ENCODE results near the gene KLHL35.

The KLHL35 gene

GRCh38 chr11:75443043-75443442 is 10.0 kb upstream of the KLHL35 start:
- in situ Hi-C loops (cut with MboI; ENCODE audit: low sequenced_read_pairs), result no loop called here

DNA sequence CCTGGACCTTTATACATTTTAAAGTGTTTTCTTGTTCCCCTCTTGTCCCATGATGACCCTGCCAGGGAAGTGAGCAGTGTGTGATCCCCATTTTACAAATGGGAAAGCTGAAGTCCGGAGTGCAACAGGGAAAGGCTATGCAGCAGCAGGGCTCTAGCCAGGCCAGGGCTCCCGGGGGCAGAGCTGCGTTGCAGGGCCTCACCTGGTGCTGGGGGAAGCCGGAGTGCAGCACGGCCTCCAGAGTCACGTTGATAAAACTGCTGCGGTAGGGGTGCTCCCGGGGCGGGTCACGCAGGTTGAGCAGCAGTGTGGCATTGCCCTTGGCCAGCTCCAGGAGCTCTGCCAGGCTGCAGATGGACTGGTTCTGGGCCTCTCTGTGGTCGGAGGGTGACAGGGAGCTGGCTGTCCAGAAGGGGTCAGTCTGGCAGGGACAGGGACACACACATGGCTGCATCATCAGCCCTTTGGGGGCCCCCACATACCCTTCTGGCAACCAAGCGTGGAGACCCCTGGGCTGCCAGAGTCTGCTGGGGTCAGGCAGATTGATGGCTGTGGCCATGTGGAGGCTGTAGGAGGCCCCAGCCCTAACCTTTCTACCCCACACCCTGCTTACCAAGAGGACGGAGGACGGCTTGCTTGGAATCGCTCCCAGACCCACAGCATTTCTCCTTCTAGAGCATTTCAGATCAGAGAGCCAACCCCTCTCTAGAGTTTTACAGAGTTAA is 9.3 kb upstream of the KLHL35 start:
- in situ Hi-C loops (cut with MboI; ENCODE audit: low sequenced_read_pairs), result no loop called here

DNA sequence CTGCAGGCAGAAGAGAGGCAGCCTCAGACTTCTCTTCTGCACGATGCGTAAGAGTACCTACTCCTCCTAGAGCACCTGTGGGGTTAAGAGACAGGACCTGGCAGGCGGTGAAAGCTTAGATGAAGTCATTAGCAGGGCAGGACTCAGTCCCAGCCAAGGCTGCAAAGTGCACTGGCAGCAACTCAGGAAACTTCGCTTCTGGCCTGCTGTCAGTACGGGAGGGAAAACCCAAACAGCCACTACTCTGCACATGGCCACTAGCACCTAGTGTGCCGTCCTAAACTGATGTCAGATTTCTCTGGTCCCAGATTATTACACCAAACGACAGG is 8.8 kb upstream of the KLHL35 start:
- in situ Hi-C loops (cut with MboI; ENCODE audit: low sequenced_read_pairs), result no loop called here

DNA sequence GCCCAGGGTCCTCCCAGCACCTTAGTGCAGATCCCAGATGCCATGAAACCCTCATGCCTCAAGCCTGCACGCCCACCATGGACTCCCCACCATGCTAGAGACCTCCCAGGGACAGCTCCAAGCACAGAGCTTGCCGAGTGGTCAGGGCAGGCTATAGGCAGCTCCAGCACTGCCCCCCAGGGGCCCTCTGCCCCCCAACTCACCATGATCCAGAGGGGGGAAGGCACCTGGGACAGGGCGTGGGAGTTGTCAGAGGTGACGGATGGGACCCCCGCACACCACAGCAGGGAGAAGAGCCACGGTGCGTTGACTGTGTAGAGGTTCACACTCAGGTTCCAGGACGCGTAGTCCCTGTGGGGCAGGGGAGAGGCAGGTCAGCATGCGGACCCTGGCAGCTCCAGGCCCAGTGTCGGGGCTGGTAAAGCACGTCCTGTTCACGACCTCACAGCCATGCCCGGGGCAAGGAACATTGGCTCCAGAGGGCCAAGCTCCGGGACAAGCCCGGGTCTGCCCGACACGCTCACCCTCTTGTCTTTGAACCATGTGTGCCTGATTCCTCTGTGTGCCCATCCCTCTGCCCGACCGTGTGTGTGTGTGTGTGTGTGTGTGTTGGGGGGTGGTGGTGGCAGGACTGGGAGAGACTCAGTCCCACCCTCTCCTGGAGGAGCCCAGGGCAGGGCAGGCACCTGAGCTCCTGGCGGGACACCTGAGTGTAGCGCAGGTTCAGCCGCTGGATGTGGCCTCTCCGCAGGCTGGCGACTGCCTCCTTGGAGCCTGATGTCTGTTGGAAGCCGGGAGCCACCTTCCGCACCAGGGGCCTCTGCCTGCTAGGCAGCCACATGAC is 8.2 kb upstream of the KLHL35 start:
- in situ Hi-C loops (cut with MboI; ENCODE audit: low sequenced_read_pairs), result no loop called here

- in situ Hi-C loops (cut with MboI; ENCODE audit: low sequenced_read_pairs), result loop anchor here (5.0 kb wide), 1 partner anchor 93 kb away; no protein-coding TSS in a partner anchor
These were observed 6.6 kb upstream of the KLHL35 start for GRCh38 chr11:75439495-75440120.

DNA sequence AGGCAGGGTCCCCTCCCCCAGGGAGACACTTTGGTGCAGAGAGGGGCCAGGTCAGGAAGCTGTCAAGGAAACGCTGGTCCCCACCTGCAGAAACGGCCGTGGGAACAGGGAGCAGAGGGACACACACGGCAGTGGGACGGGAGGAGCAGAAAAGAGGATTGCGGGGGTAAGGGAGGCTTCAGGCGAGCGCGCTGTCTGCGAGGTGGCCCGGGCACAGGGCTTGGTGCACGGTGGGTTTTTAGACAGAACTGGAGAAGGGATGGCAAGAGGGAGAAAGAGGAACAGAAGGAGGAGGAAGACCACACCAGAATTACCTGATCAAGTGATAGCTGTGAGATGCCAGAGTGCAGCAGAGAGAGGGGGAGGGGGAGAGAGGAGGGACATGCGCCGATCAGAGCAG is 6.0 kb upstream of the KLHL35 start:
- in situ Hi-C loops (cut with MboI; ENCODE audit: low sequenced_read_pairs), result loop anchor here (5.0 kb wide), 1 partner anchor 93 kb away; no protein-coding TSS in a partner anchor

GRCh38 chr11:75437966-75438659 is 5.1 kb upstream of the KLHL35 start:
- in situ Hi-C loops (cut with MboI; ENCODE audit: low sequenced_read_pairs), result loop anchor here (5.0 kb wide), 1 partner anchor 94 kb away; no protein-coding TSS in a partner anchor

DNA sequence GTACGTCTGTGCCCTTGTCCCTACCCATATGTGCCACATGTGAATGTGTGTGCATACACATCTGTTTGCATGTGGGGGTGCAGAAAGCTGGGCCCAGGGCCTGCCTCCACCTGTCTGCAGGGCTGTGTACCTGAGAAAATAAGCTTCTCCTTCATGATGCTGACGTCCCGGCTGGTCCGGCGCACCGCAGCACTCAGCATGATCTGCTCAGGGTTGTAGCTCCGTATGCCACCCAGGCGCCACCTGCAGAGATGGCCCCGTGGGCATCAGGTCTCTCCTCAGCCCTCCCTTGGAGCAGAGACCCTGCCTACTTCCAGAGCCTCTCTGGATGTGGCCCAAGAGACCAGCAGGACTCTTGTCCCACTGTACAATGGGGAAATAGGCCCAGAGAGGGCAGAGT is 3.8 kb upstream of the KLHL35 start:
- in situ Hi-C loops (cut with MboI; ENCODE audit: low sequenced_read_pairs), result loop anchor here (5.0 kb wide), 1 partner anchor 95 kb away; no protein-coding TSS in a partner anchor

DNA sequence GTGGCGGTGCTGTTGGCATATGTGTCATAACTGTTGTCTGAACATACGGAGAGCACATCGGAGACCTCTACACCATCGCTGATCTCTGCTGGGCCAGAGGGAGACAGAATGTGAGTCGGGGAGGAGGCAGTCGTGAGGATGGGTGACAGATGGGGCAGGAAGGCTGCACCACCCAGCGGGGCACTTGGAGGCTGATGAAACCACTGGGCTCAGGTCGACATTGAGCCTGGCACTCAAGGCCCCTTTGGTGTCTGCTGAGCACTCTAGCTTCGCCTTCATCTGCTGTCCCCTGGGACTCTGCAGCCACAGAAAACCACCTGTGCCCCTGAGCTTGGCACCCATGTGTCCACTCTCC is 2.5 kb upstream of the KLHL35 start:
- in situ Hi-C loops (cut with MboI; ENCODE audit: low sequenced_read_pairs), result loop anchor here (5.0 kb wide), 1 partner anchor 97 kb away; no protein-coding TSS in a partner anchor

DNA sequence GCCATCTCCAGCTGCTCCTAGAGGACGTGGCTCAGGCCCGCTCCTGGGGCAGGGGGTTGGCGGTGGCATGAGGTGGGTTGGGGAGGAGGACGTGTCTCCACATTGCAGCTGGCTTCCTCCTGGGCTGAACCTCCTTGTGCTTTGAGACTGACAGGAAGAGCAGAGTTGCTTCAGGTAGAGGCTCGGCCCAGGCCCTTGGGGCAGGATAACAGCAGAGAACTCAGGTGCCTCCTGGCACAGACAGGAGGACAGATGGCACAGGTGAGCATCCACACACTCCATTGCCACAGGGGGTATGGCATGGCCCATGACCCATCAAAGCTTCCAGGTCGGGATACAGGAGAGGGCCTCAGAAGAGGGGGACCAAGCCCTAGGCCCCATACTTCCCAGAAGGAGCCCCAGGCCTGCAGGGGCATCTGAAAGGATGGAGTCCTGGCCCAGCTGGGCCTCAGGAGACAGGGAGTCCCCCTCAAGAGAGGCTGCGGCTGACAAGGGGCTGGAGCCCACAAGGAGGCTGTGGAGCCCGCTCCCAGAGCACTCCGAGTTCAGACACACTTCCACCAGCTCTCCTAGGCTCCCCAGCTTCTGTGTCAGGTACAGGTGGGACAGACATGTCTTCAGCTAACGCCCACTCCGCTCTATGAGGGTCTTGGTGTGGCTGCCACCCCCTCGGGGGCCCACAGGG is 2.0 kb upstream of the KLHL35 start:
- in situ Hi-C loops (cut with MboI; ENCODE audit: low sequenced_read_pairs), result loop anchor here (5.0 kb wide), 1 partner anchor 97 kb away; no protein-coding TSS in a partner anchor

DNA sequence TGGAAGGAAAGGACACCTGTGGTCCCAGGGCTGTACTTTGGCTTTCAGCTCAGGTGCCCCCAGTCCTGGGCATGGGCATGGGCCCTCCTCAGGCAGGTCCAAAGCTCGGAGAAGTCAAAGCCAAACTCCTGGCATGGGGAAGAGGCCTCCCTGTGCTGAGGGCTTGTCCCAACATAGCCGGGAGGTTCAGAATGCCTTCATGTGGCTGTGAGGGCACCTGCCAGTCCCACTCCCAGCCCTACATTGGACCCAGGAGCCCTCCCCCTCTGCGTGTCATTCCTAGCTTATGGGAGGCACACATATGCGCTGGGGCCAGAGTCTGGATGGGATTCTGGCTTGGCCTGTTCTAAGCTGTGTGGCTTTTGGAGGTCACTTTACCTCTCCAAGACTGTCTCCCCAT is 1.0 kb upstream of the KLHL35 start:
- in situ Hi-C loops (cut with MboI; ENCODE audit: low sequenced_read_pairs), result no loop called here

GRCh38 chr11:75433443-75433842 is 440 bp upstream of the KLHL35 start:
- in situ Hi-C loops (cut with MboI; ENCODE audit: low sequenced_read_pairs), result no loop called here

GRCh38 chr11:75431533-75432525 is 1.2 kb downstream of the KLHL35 start:
- in situ Hi-C loops (cut with MboI; ENCODE audit: low sequenced_read_pairs), result no loop called here

DNA sequence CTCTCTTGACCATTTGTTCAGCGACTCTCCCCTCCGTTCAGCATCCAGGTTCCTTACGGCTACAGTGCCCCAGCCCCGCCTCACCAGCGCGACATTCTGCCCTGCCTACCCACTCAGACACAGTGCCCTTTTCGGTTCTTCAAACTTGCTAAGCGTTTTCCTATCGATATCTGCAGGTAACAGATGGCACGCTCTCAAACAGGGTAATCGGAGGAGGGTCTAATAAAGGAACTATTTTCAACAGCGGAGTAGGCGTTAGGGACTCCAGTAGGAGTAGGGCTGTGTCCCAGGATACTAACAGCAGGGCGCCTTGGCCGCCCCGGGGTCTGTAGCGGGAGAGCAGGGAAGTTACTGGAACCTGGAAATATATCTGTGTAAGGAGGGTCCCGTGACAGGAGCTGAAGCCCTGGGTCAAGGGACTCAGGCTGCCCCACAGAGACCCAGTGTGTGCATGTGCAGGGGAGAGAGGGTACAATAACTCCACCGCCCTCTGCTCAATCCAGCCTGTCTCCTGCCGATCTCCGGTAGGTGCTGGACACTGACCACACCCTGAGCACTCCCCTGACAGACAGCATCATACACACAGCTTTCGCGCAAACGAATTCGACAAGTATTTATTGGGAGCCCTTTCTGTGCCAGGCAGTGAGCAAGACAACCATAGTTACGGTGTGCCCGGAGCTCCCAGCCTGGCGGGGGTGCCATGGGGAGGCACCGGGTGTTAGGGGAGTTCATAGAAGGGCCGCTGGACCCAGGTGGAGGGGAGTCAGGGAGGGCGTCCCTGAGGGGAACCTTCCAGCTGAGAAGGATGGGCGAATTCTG is 2.1 kb downstream of the KLHL35 start:
- in situ Hi-C loops (cut with MboI; ENCODE audit: low sequenced_read_pairs), result no loop called here

DNA sequence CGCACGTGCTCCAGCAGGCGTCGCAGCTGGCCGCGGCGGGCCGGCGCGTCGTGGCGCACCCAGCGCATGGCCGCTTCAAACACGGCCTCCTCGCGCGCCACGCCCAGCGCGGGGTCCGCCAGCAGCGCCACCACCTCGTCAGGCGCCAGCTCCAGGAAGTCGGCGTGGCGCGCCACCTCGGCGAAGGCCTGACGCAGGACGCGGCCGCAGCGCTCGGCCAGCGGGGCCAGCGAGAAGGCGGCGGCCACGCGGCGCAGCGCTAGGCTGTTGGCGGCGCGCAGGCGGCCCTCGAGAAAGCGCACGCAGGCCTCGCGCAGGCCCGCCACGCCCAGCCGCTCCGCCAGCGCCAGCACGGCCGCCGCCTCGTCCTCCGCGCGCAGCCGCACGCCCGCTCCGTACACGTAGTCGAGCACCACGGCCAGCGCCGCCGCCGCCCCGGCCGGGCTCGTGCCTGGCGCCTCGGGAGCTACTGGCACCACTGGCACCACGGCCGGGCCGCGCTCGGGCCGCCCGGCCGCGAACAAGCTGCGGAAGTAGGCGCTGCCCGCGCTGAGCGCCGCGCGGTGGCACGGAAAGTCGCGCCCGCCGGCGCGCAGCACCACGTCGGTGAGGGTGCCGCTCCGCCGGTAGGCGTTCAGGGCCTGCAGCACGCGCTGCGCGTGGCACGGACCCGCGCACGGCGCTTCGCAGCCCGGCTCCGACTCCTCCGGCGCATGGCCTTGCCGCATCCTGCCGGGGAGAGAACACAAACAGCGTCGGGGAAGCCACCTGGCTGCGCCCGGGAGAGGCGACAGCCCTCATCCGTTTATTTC is 2.9 kb downstream of the KLHL35 start:
- in situ Hi-C loops (cut with MboI; ENCODE audit: low sequenced_read_pairs), result no loop called here

GRCh38 chr11:75429641-75429901 is 3.4 kb downstream of the KLHL35 start:
- in situ Hi-C loops (cut with MboI; ENCODE audit: low sequenced_read_pairs), result no loop called here

DNA sequence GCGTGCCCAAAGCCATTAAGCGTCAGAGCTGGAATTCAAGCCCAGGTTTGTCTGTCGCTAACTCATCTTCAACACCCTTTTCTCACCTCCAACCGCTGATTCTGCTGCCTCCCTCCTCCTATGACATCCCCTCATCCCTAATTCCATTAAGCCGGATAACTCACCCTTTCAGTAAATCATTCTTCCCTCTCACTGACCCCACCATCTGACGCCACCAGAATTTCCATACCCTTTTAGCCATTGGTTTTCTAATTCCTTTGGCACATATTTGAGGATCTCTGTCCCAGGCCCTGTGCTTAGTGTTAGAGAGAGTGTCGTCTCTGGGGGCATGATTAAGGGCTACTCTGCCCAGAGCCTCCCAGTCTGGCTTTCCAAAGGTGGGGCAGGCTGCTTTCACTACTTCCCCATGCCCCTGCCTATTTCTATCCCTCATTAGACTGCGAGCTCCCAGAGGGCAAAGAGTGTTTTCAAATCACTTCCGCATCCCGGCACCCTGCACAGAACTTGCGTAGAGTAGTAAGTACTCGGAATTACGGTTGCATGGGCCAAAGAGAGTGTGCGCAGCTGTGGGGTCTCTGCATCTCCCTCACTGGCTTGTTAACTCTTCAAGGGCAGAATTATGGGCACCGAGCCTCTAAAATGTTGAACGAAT is 3.9 kb downstream of the KLHL35 start:
- in situ Hi-C loops (cut with MboI; ENCODE audit: low sequenced_read_pairs), result no loop called here

All from HL-60/S4 treated with phorbol 12-myristate 13-acetate at 8.2 ng/mL for 4 days and 3 days (cell line).